HG03139 (cell line): ENCODE results near the gene F2R.
"Not testable (repeated sequence)": the region's sequence is repeated elsewhere in the genome, so short reads cannot be mapped to it uniquely, and the experiment has no call there.

Experiments used
- ATAC-seq: cut with Tn5 transposase; IDR thresholded peaks from one replicate; pipeline ENCODE4 v1.9.1; 2021; ENCODE audit not compliant: unreplicated experiment

The F2R gene

DNA sequence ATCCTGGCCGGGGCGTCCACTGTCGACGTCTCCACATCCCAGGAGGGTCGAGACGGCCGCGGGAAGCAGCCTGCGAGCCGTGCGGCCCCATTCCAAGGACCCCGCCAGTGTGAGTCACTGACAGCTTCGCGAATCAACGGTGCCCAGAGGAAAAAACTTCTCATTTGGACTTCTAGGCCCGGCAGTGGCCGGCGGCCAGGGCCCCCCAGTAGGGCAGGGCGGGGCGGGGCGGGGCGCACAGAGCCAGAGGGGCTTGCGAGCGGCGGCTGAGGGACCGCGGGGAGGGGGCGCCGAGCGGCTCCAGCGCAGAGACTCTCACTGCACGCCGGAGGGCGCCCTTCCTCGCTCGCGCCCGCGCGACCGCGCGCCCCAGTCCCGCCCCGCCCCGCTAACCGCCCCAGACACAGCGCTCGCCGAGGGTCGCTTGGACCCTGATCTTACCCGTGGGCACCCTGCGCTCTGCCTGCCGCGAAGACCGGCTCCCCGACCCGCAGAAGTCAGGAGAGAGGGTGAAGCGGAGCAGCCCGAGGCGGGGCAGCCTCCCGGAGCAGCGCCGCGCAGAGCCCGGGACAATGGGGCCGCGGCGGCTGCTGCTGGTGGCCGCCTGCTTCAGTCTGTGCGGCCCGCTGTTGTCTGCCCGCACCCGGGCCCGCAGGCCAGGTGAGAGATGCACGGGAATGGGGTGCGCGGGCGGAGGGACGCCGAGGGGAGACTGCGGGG lies at the start of gene F2R:
TSS of gene F2R (plus strand) at position 391 of the 720 bp plus-strand sequence. CDS start at position 573, 182 bp downstream.
- peak; percentile 64 for ATAC-seq

DNA sequence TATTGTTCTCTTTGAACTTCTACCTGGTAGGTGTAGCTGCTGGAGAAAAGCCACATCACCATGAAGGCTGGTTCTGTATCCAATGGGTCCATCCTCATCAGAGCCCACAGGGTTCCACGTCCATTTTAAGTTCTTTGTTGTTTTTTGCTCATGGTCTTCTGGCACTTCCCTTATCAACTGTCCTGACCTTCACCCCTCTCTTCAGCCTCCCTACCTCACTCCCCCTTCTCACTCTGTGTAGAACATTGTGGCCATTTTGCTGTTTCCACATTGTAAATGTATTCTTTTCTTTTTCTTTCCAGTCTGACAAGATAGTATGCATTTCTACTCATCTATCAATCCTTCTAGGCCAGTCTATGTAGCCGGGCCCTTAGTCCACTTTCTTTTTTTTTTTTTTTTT lies 48.4 kb upstream of the F2R start:
- ATAC-seq, result no peak

DNA sequence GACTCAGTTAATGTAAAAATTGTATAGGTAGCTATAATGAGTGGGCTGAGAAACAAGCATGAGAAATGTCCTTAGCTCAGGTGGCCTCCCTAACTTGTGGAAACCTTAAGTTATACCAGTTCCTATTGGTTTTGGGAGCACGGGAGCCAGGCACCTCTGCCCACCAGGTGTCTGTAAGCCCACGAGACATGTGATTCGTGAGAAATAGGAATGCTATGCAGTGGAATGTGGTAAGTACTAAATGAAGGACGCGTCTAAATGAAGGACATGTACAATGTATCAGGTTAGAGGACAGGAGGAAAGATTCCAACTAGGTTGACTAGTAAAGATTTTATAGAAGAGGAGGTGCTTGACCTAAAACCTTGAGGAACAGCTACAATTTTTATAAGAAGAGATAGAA lies 46.7 kb upstream of the F2R start:
- no peak for ATAC-seq

DNA sequence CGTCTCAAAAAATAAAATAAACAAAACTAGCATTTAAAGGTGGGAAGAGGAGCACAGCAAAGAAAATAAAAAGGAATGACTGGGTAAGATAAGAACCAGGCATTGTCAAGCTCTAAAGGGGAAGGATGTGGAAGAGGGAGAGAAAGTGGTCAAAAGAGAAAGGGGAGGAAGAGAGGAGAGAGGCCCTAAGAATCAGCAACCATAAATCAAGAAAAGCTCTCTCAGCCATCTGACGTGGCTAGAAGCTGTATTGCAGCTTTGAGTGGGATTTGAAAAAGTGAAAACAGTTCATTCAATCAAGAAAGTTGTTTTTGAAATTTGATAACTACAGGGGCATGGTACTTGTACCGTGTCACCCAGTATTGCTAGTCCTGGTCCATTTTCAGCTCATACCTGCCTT lies 45.4 kb upstream of the F2R start:
- ATAC-seq, result no peak

DNA sequence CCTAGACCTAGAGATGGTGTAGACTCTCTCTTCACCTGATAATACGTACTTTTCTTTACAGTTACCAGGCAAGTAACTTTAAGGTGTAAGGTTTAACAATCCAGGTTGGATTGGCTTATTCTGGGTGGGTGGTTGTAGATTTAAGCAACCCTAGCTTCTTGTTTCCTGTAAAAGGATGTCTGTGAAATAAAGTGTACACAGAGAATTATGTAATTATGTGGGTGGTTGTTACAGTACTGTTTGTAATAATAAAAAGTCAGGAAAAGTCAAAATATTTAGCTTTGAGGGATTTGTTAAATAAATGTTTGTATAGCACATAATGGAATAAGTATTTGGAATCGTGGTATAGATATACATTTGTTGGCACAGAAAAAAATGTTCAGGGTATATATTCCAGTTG lies 43.7 kb upstream of the F2R start:
- no peak for ATAC-seq

DNA sequence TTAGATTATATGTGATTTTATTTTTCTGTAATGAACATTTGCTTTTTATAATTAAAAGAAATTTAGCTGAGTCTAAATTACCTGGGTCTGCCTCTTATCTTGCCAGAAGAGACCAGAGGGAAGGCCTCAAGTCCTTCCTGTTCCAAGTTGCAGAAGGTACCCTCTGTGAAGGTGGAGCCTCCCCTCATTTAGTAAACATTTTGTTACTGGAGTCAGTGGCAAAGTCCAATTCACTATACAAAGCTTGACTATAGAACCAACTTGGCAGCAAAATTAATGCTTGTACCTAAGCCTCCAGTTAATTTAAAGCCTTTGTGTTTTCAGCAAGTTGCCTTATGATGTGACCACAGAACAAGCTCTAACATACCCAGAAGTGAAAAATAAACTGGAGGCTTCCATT lies 42.8 kb upstream of the F2R start:
- ATAC-seq, result no peak

DNA sequence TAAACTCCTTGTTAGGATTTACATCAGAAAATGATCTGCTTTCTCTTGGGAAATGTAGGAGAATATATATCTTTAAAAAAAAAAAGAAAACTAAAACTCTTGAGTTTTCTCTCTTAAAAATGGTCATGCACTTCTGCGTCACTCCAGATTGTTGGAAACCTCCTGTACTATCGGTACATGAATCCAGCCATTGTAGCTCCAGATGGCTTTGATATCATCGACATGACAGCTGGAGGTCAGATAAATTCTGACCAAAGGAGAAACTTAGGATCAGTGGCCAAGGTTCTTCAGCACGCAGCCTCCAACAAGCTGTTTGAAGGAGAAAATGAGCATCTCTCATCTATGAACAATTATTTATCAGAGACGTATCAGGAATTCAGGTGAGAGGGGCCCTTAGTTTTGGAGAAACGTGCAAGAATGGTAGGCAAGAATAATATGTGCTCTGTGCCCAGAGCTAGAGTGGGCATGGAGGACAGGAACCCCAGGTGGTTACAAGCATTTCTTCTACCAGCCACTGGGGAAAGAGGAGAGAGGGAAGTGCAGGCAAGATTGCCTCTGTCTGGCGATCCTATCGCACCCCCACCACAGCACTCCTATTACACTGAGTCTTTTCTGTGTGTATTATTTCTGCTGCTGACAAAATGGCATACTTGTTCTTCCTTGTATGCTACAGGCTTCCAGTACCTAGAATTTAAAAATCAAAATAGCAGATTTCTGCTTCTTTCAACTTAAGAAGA lies 41.4 kb upstream of the F2R start:
- no peak for ATAC-seq

DNA sequence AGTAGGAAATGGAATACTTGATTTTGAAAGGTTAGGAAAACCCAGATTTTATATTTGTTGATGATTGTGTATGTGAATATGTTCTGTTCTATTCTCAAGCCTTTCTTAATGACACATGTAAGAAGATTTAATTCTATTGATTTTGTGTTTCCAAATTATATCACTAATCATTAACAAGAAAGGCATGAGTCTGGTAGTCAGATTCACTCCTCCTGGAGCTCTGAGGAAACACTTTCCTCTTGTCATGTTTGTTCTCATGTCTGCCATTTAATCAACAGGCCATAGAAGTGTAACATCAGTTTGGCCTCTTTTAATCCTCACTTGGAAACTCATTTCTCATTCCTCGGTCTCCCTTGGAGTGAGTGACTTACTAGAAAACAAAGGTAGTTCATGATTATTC lies 40.6 kb upstream of the F2R start:
- ATAC-seq, result no peak

DNA sequence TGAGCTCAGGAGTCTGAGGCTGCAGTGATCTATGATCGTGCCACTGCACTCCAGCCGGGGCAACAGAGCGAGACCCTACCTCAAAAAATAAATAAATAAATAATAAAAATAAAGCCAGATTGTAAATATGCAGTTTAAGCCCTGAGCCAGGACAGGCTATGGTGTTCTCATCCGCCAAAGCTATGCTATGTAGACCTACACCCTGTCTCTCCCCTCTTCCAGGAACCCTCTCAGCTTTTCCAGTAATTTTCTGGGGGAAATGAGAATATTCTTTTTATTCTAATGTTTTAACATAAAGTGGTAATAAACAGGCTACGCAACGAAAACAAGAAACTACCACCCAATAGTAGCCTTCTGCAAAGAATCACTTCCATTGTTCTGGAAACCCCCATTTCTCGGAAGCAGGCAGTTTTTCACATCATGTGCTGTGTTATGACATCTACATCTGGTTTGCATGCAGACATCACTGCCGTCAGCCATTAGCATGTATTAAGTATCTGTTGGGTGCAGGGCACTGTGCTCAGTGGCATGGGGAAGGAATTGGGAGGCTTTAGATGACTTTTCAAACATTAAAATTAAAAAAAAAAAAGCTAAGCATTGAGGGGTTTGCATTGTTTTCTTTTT lies 38.0 kb upstream of the F2R start:
- ATAC-seq, result no peak

DNA sequence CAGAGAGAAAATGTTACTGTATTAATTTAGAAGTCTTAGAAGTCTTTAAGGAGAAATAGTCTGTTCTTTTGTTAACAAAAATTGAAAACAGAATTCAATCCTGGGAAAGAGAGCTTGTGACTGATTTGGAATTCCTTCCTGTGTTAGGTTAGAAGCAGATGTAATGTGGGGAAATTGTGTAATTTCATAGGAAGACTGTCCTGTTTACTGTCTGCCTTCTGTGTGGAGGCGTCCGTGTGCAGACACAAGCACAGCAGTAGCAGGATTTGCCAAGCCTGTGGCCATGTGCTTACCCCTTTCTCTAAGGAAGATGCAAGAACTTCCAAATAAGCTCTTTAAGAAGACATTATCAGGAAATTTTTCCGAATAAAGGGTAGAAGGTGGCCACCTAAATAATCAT lies 36.7 kb upstream of the F2R start:
- ATAC-seq, result no peak

DNA sequence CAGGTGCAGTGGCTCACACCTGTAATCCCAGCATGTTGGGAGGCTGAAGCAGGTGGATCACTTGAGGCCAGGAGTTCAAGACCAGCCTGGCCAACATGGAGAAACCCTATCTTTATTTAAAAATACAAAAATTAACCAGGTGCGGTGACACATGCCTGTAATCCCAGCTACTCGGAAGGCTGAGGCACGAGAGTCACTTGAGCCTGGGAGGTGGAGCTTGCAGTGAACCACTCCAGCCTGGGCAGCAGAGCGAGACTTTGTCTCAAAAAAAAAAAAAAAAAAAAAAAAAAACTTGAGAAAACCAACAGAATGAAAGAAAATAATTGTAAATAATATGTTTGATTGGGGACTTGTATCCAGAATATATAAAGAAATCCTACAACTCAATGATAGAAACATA lies 35.1 kb upstream of the F2R start:
- not testable (repeated sequence) for ATAC-seq

DNA sequence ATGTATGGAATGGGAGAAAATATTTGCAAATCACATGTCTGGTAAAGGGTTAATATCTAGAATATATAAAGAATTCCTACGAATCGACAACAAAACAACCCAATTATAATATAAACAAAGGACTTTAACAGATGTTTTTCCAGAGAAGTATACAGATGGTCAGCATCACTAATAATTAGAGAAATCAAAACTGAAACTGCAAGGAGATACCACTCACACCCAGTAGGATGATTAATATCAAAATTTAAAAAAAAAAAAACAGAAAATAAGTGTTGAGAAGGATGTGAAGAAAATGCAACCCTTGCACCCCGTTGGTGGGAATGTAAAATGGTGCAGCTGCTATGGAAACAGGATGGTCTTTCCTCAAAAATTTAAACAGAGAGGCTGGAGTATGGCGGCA lies 34.6 kb upstream of the F2R start:
- no peak for ATAC-seq

DNA sequence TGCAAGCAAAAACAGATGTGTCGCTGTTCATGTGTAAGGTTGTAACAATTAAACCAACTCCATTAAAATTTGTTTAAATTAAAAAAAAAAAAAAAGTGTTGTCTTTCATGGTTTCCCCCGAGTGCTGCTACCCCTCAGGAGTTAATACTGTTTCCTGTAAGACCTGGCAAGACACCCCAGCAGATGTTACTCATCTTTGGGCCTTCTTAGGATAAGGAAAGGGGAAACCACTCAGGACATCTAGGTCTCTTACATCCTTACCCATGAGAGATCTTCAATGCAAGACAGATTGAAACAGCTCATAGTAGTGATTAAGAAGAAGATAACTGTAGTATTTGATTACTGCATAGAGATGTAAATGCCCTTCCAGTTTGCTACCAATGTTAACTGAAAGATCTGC lies 33.5 kb upstream of the F2R start:
- ATAC-seq, result no peak

DNA sequence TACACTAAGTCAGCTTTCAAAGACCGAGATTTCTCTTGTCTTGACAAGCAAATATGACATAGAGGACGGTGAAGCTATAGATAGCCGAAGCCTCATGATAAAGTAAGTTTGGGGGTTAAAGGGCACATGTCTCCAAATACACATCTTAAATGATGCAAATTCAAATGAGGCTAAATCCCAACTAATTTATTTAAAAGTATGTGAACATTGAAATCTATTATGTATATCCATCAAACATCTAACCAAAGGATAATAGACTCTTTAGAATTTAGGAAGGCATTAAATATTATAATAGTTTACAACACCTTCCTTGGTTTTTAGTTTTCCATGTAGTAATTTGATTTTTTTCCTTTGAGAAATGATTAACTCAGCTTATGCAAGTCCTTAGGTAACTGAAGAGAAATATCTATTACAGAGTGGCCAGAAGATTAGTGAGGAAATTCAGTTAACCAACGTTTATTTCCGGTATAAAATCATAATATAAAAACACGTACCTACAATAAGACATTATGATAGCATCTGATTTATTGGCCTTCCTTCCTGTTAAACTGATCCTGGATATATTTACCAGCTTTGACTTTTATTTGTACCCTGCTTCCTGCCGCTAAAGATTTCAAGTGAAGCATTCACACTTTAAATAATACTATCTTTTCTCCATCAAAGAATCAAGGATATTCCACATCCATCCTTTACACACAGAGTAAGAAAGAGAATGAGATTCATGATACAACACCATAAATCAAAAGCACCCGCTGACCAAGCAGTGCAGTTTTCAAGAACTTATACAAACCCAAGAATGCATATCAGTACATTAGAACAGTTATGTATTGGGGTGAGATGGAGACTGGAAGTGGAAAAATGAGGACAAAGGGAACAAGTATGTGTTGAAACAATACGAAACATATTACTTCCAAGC lies 31.9 kb upstream of the F2R start:
- ATAC-seq, result no peak

DNA sequence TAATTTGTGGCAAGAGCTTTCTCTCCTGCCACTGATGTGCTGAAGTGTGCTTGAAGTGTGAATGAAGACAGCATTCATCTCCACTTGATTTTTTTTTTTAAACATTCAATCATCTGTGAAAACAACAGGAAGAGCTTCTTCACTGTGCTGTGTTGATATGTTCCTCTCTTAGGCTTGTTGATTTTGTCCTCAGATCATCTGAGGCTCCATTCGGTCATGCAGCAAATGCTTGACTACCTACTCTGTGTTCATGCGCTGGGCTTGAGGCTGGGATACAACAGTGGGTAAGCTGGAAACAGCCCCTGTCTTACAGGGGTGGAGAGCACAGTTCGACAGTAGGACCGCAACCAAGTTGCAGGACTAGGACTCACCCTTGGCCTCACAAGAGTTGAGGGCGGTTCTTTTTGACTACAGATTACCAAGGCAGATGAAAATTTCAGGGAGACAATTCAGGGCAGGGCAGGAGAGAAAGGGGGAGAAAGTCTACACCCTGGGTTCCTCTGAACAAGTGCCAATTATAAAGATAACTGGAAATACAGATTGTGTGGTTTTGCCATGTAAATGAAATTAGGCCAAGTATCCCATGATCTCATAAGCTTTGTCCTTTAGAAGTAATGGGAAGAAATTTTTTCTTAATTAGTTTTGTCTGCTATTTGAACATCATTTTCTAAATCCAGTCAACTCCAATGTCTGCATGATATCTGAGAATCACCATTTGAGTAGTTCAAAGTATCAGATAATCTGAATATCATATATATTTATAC lies 31.0 kb upstream of the F2R start:
- ATAC-seq, result no peak

DNA sequence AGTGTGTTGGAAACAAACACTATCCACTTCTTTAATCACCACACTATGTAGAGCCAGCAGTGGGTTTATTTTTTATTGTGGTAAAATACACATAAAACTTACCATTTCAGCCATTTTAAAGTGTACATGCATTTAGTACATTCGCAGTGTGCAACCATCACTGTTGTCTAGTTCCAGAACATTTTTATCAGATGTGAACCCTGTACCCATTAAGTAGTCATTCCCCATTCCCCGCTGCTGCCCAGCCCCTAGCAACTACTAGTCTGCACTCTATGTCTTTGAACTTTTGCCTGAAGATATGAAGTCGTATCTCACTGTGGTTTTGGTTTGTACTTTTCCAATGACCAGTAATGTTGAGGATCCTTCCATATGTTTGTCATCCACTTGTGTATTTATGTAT lies 30.2 kb upstream of the F2R start:
- no peak for ATAC-seq

DNA sequence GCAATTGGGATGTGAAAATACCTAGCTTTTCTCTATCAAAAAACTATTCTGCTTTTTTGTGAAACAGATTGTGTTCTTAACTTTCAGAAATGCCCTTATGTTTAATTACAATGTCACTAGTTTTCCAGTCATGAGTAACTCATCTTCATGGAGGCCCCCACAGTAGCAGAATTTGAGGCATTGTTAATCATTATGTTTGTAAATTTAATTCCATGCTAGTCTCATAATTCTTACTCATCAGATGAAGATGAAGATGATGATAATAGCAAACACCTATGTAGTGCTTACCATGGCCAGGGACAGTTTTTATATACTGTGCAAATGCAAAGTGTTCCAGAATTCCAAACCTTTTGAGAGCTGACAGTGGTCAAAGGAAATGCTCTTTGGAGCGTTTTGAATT lies 27.7 kb upstream of the F2R start:
- no peak for ATAC-seq

DNA sequence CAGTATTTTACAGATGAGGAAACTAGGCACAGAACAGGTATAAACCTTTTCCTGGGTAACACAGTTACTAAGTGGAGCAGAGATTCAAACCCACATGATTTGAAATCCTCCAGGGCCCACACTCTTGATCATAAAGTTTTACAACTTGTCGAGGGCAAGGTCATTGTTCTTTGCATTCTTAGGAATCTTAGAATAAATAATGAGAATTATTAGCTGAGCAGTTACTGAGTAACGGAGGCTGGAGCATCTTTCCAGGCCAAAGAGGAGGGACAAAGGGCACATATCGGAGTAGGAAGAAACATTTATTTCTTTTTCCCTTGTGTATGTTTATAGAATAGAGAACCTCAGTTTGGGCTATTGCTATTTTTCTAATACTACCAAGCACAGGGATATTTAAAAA lies 27.1 kb upstream of the F2R start:
- no peak for ATAC-seq

DNA sequence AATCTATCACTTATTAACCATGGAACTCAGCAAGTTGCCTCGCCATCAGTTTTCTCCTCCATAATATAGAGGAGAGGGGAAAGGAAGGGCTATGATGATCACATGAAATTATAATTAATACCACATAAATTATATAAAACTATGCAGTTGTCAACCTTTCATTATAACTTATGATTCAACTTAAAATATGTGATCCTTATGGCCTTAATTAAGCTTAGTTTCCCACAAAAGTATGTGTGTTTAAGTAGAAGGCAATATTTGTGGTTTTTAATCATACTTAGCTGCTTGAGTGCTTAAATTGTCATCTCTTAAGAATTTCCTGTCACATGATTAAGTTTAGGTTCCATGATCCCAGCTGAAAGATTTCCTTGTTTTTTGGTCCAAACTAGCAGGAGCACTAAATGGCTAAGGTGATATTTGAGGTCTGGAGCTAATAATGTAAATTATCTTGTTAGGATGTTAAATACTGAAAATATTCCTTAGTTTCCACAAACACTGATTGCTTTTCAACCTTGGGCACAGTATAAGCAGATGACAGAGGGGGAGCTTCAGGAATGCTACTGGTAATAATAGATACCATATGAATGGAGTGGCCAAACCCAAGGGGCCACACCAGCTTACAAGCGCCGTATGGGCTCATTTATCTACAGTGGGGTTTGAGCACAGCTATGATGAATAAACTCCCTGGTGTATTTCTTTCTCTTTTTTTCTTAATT lies 26.4 kb upstream of the F2R start:
- ATAC-seq, result no peak
